Lower lobe of right lung (tissue), 2 donors: Measurements from ENCODE around the gene TNFRSF12A. TPM values are rescaled to one million over a fixed set of nuclear protein-coding genes. Genes with fewer than 3 reads are reported as not detected.

ENCODE experiments used
- ATAC-seq, 2 donors: fragments of 200-7000 bp; cut with Tn5 transposase; one replicate each; pipeline ENCODE4 v1.9.1; 2020 to 2022; ENCODE audit warnings: mild to moderate bottlenecking in 2 of 2, moderate library complexity in 2 of 2
- DNase-seq: peaks from one replicate; pipeline ENCODE4 v3.0.0-alpha.2; 2020
- H3K27ac ChIP-seq: fragments of 200-600 bp; one replicate; pipeline ENCODE4 v1.8.0; 2022
- H3K27me3 ChIP-seq: fragments of 200-600 bp; one replicate; pipeline ENCODE4 v1.8.0; 2022; ENCODE audit warnings: low read depth
- H3K36me3 ChIP-seq: fragments of 200-600 bp; one replicate; pipeline ENCODE4 v1.8.0; 2022; ENCODE audit warnings: mild to moderate bottlenecking
- H3K4me1 ChIP-seq: fragments of 200-600 bp; one replicate; pipeline ENCODE4 v1.8.0; 2022
- H3K4me3 ChIP-seq: fragments of 200-600 bp; one replicate; pipeline ENCODE4 v1.8.0; 2022; ENCODE audit warnings: mild to moderate bottlenecking
- H3K9me3 ChIP-seq: fragments of 200-600 bp; one replicate; pipeline ENCODE4 v1.8.0; 2022
- CTCF ChIP-seq: fragments of 200-600 bp; IDR thresholded peaks from one replicate; pipeline ENCODE4 v1.8.0; 2022; ENCODE audit warnings: antibody characterized with exemption, mild to moderate bottlenecking
- intact Hi-C: fragments of 100-400 bp; cut with DNase I; formaldehyde crosslinking; loops from one replicate; pipeline ENCODE4 v1.11.0; 2022
- total RNA-seq: library from RNA; stranded (reverse); fragmentation: NEBNext Ultra II Directional; extraction: Animal tissue kit (Norgen Biotek cat#: 25700); gene quantifications from one replicate; pipeline ENCODE4 v1.2.1, GENCODE V29; 2021
- donor health status: DM: no; HTN: yes; CAD: no; lungs with severe emphysema.

The TNFRSF12A gene
- total RNA-seq, 1 donor from 2014 or later, result 28.8 TPM

- DNase-seq (no peak), ATAC-seq (no peak)
- Histone ChIP-seq H3K27me3 (no peaks in the 10 kb centered on the region), H3K27ac (no peak overlapping the region), H3K4me1 (peaks cover 24% of the 10 kb centered on the region), H3K9me3 (no peaks in the 10 kb centered on the region), H3K4me3 (no peak overlapping the region), H3K36me3 (no peaks in the 10 kb centered on the region)
- intact Hi-C loops, result no loop called here
- TF ChIP-seq CTCF, result no peak
Observed at GRCh38 chr16:2973605-2974318, 46.4 kb upstream of the TNFRSF12A start.

GRCh38 chr16:2974319-2975056 lies 45.7 kb upstream of the TNFRSF12A start:
- peaks cover 24% of the 10 kb centered on the region for H3K4me1 ChIP-seq
- H3K27ac ChIP-seq, result no peak overlapping the region
- no peak for ATAC-seq
- no peak overlapping the region for H3K4me3 ChIP-seq
- no peak for DNase-seq
- H3K36me3 ChIP-seq, result no peaks in the 10 kb centered on the region
- intact Hi-C loops, result no loop called here
- peaks cover 3% of the 10 kb centered on the region for H3K27me3 ChIP-seq
- TF ChIP-seq CTCF, result no peak
- H3K9me3 ChIP-seq, result no peaks in the 10 kb centered on the region

GRCh38 chr16:2975161-2975795 lies 44.9 kb upstream of the TNFRSF12A start:
- TF ChIP-seq CTCF, result no peak
- ATAC-seq, result no peak
- no peak for DNase-seq
- no peaks in the 10 kb centered on the region for H3K36me3 ChIP-seq
- H3K9me3 ChIP-seq, result no peaks in the 10 kb centered on the region
- no peak overlapping the region for H3K27ac ChIP-seq
- H3K4me1 ChIP-seq, result peaks cover 24% of the 10 kb centered on the region
- H3K27me3 ChIP-seq, result peaks cover 4% of the 10 kb centered on the region
- no peak overlapping the region for H3K4me3 ChIP-seq
- intact Hi-C loops, result no loop called here

- no peak for DNase-seq
- no peak for ATAC-seq
- peaks cover 4% of the 10 kb centered on the region for H3K27me3 ChIP-seq
- H3K9me3 ChIP-seq, result no peaks in the 10 kb centered on the region
- intact Hi-C loops, result no loop called here
- no peaks in the 10 kb centered on the region for H3K36me3 ChIP-seq
- H3K4me3 ChIP-seq, result no peak overlapping the region
- no peak for TF ChIP-seq CTCF
- H3K27ac ChIP-seq, result no peak overlapping the region
- peaks cover 21% of the 10 kb centered on the region for H3K4me1 ChIP-seq
Observed at GRCh38 chr16:2976201-2976600, 44.0 kb upstream of the TNFRSF12A start.

GRCh38 chr16:2976673-2977072 lies 43.5 kb upstream of the TNFRSF12A start:
- H3K36me3 ChIP-seq, result no peaks in the 10 kb centered on the region
- no peak overlapping the region for H3K27ac ChIP-seq
- intact Hi-C loops, result no loop called here
- H3K4me1 ChIP-seq, result peaks cover 22% of the 10 kb centered on the region
- H3K4me3 ChIP-seq, result no peak overlapping the region
- H3K9me3 ChIP-seq, result no peaks in the 10 kb centered on the region
- no peak for DNase-seq
- peaks cover 4% of the 10 kb centered on the region for H3K27me3 ChIP-seq
- no peak for ATAC-seq
- no peak for TF ChIP-seq CTCF
